Vagina (tissue), 2 donors: ENCODE measurements around the gene DBF4B. TPM values are rescaled to one million over a fixed set of nuclear protein-coding genes. Genes with fewer than 3 reads are reported as not detected.
"Not testable (repeated sequence)": the region's sequence is repeated elsewhere in the genome, so short reads cannot be mapped to it uniquely, and the experiment has no call there.

Experiments
- DNase-seq, 2 donors: peaks; one replicate each; pipeline ENCODE4 v3.0.0-alpha.2; 2017; ENCODE audit errors: extremely low spot score in 2 of 2
- H3K27ac ChIP-seq: fragments of 200-600 bp; sonication (generic); one replicate; pipeline ENCODE4 v1.5.1; 2019
- H3K27me3 ChIP-seq: fragments of 200-600 bp; sonication (generic); one replicate; pipeline ENCODE4 v1.5.1; 2019
- H3K36me3 ChIP-seq, 2 donors: fragments of 200-600 bp; sonication (generic); one replicate each; pipeline ENCODE4 v1.5.1; 2017 to 2019
- H3K4me1 ChIP-seq: fragments of 200-600 bp; sonication (generic); one replicate; pipeline ENCODE4 v1.5.1; 2019
- H3K4me3 ChIP-seq, 2 donors: fragments of 200-600 bp; sonication (generic); 1 replicate in 1 of 2; 2 replicates in 1 of 2; pipeline ENCODE4 v1.5.1; 2016 to 2019
- H3K9me3 ChIP-seq: fragments of 200-600 bp; sonication (generic); one replicate; pipeline ENCODE4 v1.5.1; 2019
- POLR2A ChIP-seq, 2 donors: fragments of 450-650 bp; IDR thresholded peaks; one replicate each; pipeline ENCODE4 v1.6.1; 2017; ENCODE audit warnings: antibody characterized with exemption in 2 of 2, mild to moderate bottlenecking in 2 of 2, moderate library complexity in 2 of 2
- POLR2AphosphoS5 ChIP-seq, 2 donors: sonication (generic); formaldehyde crosslinking; IDR thresholded peaks; one replicate each; pipeline ENCODE4 v1.9.0; 2017; ENCODE audit warnings: antibody characterized with exemption in 2 of 2, mild to moderate bottlenecking in 2 of 2, low read depth in 1 of 2; ENCODE audit not compliant: insufficient read depth in 1 of 2
- intact Hi-C: fragments of 100-400 bp; cut with DNase I; formaldehyde crosslinking; loops from one replicate; pipeline ENCODE4 v1.15.1; 2023
- total RNA-seq: library from RNA; depleted of rRNA; stranded (reverse); fragments of >200 nt; gene quantifications from one replicate; pipeline ENCODE4 v1.2.3, GENCODE V29; 2016
- TF ChIP-seq, protein P1 (sequence below), 3 experiments: fragments of 450-650 bp in 2 of 3; fragments of 200-600 bp in 1 of 3; sonication (generic) in 1 of 3; IDR thresholded peaks; one replicate each; pipeline ENCODE4 v1.5.1; 2017 to 2019; ENCODE audit warnings: antibody characterized with exemption in 3 of 3, mild to moderate bottlenecking in 2 of 3, moderate library complexity in 2 of 3

Gene DBF4B
- total RNA-seq, 1 donor from 2014 or later: 4.7 TPM

DNA sequence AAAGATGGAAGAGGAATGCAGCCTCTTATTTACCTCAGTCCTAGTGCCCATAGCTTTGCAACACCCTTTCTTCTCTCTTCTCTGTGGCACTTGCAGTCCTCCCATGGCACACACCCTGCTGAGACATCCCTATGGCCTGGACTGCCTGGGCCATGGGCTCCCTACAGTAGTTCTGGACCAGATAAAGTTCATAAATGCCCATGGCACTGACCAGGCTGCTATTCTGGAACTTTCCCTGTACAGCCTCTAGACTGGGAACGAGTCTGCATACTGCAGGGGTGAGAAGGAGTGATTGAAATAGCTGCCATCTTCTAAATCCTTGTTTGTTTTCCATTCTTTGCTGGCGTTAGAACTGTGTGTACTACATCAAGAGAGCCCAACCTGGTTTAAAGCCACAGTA is 25.8 kb downstream of the DBF4B start:
- Histone ChIP-seq H3K9me3 (no peaks in the 10 kb centered on the region), H3K27ac (no peak overlapping the region), H3K4me3 (no peak overlapping the region), H3K4me1 (no peaks in the 10 kb centered on the region), H3K27me3 (no peaks in the 10 kb centered on the region), H3K36me3 (peaks cover 0 to 12% of the 10 kb centered on the region in 2 donors)
- DNase-seq: no peak
- TF ChIP-seq POLR2AphosphoS5 (IDR thresholded peaks at IDR 0.05; ENCODE audit: insufficient read depth in 1 of 2, low read depth in 1 of 2) (no peak), POLR2A (IDR thresholded peaks at IDR 0.05) (no peak)
- TF ChIP-seq, protein P1, sequence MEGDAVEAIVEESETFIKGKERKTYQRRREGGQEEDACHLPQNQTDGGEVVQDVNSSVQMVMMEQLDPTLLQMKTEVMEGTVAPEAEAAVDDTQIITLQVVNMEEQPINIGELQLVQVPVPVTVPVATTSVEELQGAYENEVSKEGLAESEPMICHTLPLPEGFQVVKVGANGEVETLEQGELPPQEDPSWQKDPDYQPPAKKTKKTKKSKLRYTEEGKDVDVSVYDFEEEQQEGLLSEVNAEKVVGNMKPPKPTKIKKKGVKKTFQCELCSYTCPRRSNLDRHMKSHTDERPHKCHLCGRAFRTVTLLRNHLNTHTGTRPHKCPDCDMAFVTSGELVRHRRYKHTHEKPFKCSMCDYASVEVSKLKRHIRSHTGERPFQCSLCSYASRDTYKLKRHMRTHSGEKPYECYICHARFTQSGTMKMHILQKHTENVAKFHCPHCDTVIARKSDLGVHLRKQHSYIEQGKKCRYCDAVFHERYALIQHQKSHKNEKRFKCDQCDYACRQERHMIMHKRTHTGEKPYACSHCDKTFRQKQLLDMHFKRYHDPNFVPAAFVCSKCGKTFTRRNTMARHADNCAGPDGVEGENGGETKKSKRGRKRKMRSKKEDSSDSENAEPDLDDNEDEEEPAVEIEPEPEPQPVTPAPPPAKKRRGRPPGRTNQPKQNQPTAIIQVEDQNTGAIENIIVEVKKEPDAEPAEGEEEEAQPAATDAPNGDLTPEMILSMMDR (IDR thresholded peaks at IDR 0.05): no peak
- intact Hi-C loops: no loop called here

DNA sequence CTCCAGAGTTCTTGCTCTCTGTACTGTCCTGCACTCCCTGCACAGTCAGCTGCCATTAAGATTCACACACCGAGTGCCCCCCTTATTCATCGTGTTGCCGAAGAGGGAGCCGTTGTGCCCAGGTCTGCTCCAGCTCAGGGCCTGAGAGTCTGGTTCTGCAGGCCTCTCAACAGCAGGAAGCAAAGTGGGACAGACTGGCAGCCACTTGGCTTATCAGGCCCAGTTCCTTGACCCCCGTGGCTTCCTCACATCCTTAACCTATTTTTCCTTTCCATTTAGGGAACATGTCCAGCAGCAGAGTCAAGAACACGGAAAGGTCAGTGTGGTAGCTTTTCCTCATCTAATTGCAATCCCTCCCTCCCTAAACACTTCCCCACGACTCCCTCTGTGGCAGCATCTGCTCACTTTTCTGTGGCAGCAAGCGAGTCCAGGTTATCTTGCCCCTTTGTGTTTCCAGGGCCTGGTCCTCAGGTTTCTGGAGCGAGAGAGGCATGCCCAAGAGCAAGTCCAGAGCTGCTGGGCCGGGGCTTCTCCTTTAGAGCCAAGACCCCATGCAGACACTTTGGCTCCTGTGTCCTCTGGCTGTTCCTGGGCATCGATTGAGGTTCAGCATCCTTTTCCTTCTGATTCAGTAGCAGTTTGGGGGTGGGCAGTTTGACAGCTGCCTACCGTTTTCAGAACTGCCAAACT is 28.2 kb downstream of the DBF4B start:
- no peak for DNase-seq
- H3K4me3 ChIP-seq: no peak overlapping the region
- H3K27ac ChIP-seq: no peak overlapping the region
- no peaks in the 10 kb centered on the region for H3K9me3 ChIP-seq
- TF ChIP-seq POLR2AphosphoS5 (IDR thresholded peaks at IDR 0.05; ENCODE audit: insufficient read depth in 1 of 2, low read depth in 1 of 2) (no peak), POLR2A (IDR thresholded peaks at IDR 0.05) (no peak)
- TF ChIP-seq, protein P1 (IDR thresholded peaks at IDR 0.05): no peak
- H3K27me3 ChIP-seq: no peaks in the 10 kb centered on the region
- intact Hi-C loops: no loop called here
- H3K36me3 ChIP-seq: no peaks in the 10 kb centered on the region
- H3K4me1 ChIP-seq: no peaks in the 10 kb centered on the region

DNA sequence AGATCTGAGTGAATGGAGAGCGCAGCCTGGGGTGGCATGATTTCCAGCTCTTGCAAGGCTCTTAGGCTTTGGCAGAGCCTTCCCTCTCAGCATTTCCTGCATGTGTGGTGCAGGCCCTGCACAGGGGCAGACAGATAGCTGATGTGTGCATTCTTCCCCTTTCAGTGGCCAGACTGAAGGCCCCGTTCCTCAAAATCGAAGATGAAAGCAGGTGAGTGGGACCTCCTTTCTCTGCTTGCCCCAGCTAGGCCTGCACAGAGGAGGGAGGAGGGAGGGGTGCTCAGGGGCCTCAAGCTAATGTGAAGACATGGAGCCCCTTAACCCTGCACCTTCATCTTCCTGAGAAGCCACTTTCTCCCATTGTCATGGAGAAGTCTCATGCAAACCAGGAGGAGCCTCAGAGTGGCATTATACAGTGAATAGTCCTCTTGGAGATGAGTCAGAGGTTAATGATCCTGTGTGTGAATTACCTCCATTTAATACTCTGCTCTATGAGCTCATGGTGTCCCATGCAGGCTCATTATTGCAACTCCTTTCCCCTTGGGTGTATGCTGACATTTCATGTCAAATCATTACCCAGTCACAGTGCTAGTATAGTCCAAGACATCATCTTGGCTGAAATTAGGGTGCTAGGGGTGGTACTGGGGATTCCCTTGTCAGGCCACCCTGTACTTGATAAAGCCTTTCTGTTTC is 29.9 kb downstream of the DBF4B start:
- DNase-seq: no peak
- H3K36me3 ChIP-seq: no peaks in the 10 kb centered on the region
- H3K4me3 ChIP-seq: no peak overlapping the region
- intact Hi-C loops: no loop called here
- H3K27ac ChIP-seq: no peak overlapping the region
- no peaks in the 10 kb centered on the region for H3K4me1 ChIP-seq
- TF ChIP-seq POLR2A (IDR thresholded peaks at IDR 0.05): no peak
- no peak for TF ChIP-seq POLR2AphosphoS5 (IDR thresholded peaks at IDR 0.05; ENCODE audit: insufficient read depth in 1 of 2, low read depth in 1 of 2)
- no peaks in the 10 kb centered on the region for H3K9me3 ChIP-seq
- H3K27me3 ChIP-seq: no peaks in the 10 kb centered on the region

DNA sequence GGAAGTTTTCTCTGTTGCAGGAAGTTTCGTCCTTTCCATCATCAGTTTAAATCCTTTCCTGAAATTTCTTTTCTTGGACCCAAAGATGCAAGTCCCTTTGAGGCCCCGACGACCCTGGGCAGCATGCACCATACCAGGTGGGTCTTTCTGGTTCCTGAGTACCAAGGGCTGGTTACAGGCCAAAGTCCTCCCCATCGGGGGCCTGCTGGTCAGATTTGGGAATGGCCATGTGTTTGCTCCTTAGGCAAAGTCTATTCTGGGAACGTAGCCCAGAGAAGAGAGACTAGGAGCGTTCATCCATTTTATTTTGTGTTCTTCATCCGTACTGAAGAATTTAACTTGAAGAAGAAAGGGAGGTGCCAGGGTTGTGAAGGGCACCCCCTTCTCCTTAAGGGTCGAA is 32.9 kb downstream of the DBF4B start:
- Histone ChIP-seq H3K4me1 (no peaks in the 10 kb centered on the region), H3K36me3 (no peaks in the 10 kb centered on the region), H3K27me3 (no peaks in the 10 kb centered on the region), H3K9me3 (no peaks in the 10 kb centered on the region), H3K4me3 (no peak overlapping the region), H3K27ac (no peak overlapping the region)
- TF ChIP-seq, protein P1 (IDR thresholded peaks at IDR 0.05): no peak
- TF ChIP-seq POLR2AphosphoS5 (IDR thresholded peaks at IDR 0.05; ENCODE audit: insufficient read depth in 1 of 2, low read depth in 1 of 2) (no peak), POLR2A (IDR thresholded peaks at IDR 0.05) (no peak)
- intact Hi-C loops: no loop called here
- no peak for DNase-seq

DNA sequence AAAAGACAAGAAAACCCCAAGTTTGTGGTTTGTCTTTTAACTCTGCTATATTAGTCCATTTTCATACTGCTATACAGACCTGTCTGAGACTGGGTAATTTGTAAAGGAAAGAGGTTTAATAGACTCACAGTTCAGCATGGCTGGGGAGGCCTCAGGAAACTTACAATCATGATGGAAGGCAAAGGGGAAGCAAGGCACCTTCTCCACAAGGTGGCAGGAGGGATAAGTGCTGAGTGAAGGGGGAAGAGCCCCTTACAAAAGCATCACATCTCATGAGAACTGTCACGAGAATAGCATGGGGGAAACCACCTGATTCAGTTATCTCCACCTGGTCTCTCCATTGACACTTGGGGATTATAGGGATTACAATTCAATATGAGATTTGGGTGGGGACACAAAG is 36.8 kb downstream of the DBF4B start:
- H3K4me3 ChIP-seq: no peak overlapping the region
- H3K27ac ChIP-seq: no peak overlapping the region
- intact Hi-C loops: no loop called here
- no peaks in the 10 kb centered on the region for H3K9me3 ChIP-seq
- H3K36me3 ChIP-seq: no peaks in the 10 kb centered on the region
- H3K4me1 ChIP-seq: no peaks in the 10 kb centered on the region
- DNase-seq: no peak
- TF ChIP-seq, protein P1 (IDR thresholded peaks at IDR 0.05): no peak
- TF ChIP-seq POLR2A (IDR thresholded peaks at IDR 0.05) (no peak), POLR2AphosphoS5 (IDR thresholded peaks at IDR 0.05; ENCODE audit: insufficient read depth in 1 of 2, low read depth in 1 of 2) (no peak)
- no peaks in the 10 kb centered on the region for H3K27me3 ChIP-seq

DNA sequence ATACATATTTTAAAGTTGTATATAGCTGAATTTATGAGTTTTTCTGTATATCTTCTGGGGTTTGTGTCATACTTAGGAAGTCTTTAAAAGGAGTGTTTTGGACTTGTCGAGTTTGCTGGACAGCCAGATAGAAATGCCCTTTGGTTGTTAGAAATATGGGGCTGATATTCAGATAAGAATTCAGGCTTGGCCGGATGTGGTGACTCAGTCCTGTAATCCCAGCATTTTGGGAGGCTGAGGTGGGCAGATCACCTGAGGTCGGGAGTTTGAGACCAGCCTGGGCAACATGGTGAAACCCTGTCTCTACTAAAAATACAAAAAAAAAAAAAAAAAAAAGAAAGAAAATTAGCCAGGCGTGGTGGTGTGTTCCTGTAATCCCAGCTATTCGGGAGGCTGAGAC is 37.3 kb downstream of the DBF4B start:
- H3K36me3 ChIP-seq, intact Hi-C loops, H3K9me3 ChIP-seq, H3K4me1 ChIP-seq, H3K27me3 ChIP-seq, DNase-seq, H3K4me3 ChIP-seq, H3K27ac ChIP-seq: not testable (repeated sequence)
